ENCODE data around the gene COG3.

Gene COG3

DNA sequence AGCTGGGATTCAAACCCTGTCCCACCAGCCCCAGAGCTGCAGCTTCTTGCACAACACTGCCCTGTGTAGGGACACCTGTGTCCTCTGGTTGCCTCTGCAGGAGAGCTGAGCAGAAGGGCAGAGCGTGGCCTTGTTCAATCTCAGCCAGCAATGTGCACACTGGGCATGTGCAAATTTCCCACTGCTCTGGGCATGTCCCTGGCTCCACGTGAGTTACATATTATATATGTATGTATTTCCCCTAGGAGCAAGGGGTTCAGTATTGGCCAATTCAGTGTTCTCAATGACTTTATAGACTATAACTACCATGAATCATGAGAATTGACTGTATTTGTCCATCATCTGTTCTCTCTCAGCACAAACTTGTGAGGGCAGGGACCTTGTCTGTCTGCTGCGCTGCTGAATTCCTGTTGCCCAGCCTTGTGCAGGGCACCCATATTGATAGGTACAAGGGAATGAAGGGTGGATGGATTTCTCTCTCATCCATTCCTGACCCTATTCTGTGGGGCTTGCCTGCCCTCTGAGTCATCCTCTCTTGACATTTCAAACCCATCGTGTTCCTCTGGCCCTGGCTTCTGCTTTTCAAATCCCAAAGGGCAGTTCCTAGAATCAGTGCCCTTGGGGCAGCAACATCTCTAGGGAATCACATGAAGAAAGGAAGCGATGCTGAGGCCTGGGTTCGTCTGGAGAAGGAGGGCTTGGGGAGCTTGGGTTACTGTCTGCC is 81.1 kb downstream of the COG3 start:
- Histone ChIP-seq H3K4me1 (ENCODE audit: insufficient read depth, low read length) (no peaks in the 10 kb centered on the region), H3K27me3 (ENCODE audit: insufficient read depth, low read length) (no peaks in the 10 kb centered on the region), H2AFZ (ENCODE audit: low read depth, low read length) (no peak overlapping the region), H3K36me3 (ENCODE audit: insufficient read depth, low read length) (no peaks in the 10 kb centered on the region), H3K9me3 (ENCODE audit: low read length) (no peaks in the 10 kb centered on the region), H3K4me3 (ENCODE audit: low read length) (no peak overlapping the region)

GRCh38 chr13:45546410-45546765 is 81.6 kb downstream of the COG3 start:
- H3K9me3 ChIP-seq (ENCODE audit: low read length), result no peaks in the 10 kb centered on the region
- H3K4me3 ChIP-seq (ENCODE audit: low read length), result no peak overlapping the region
- no peak overlapping the region for H2AFZ ChIP-seq (ENCODE audit: low read depth, low read length)

DNA sequence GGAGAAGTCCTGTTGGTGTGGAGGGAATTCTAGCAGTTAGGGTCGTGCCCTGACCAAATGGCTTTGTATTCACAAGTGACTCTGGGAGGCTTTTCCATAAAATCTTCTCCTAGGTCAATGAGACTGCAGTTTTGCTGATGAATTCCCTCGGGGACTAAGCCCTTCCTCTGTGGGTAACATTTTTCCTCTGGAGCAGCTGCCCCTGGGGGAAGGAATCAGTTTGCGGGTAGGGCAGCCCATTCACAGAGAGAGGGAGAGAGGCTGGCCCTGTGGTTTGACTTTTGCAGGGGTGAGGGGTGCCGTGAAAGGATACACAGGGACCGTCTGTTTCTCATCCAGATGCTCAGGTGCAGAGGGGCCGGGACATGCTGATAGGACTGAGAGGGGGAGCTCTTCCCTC is 83.5 kb downstream of the COG3 start:
- Histone ChIP-seq H3K9me3 (ENCODE audit: low read length) (no peaks in the 10 kb centered on the region), H3K36me3 (ENCODE audit: insufficient read depth, low read length) (no peaks in the 10 kb centered on the region), H3K4me1 (ENCODE audit: insufficient read depth, low read length) (no peaks in the 10 kb centered on the region), H2AFZ (ENCODE audit: low read depth, low read length) (no peak overlapping the region), H3K27me3 (ENCODE audit: insufficient read depth, low read length) (peaks cover 2% of the 10 kb centered on the region), H3K4me3 (ENCODE audit: low read length) (no peak overlapping the region)

More at GRCh38 chr13:45546410-45546765, 81.6 kb downstream of the COG3 start:
- Histone ChIP-seq H3K27me3 (ENCODE audit: insufficient read depth, low read length) (no peaks in the 10 kb centered on the region), H3K4me1 (ENCODE audit: insufficient read depth, low read length) (no peaks in the 10 kb centered on the region), H3K36me3 (ENCODE audit: insufficient read depth, low read length) (no peaks in the 10 kb centered on the region)

- Histone ChIP-seq H3K27me3 (ENCODE audit: insufficient read depth, low read length) (peaks cover 2% of the 10 kb centered on the region), H3K4me1 (ENCODE audit: insufficient read depth, low read length) (no peaks in the 10 kb centered on the region), H3K4me3 (ENCODE audit: low read length) (no peak overlapping the region), H3K36me3 (ENCODE audit: insufficient read depth, low read length) (no peaks in the 10 kb centered on the region), H3K9me3 (ENCODE audit: low read length) (no peaks in the 10 kb centered on the region), H2AFZ (ENCODE audit: low read depth, low read length) (no peak overlapping the region)
Observed at GRCh38 chr13:45554604-45555109, 89.9 kb downstream of the COG3 start.

GRCh38 chr13:45564133-45564776 is 99.5 kb downstream of the COG3 start:
- H3K4me1 ChIP-seq (ENCODE audit: insufficient read depth, low read length), result no peaks in the 10 kb centered on the region
- no peaks in the 10 kb centered on the region for H3K27me3 ChIP-seq (ENCODE audit: insufficient read depth, low read length)
- no peak overlapping the region for H3K4me3 ChIP-seq (ENCODE audit: low read length)
- no peaks in the 10 kb centered on the region for H3K36me3 ChIP-seq (ENCODE audit: insufficient read depth, low read length)
- H3K9me3 ChIP-seq (ENCODE audit: low read length), result no peaks in the 10 kb centered on the region
- no peak overlapping the region for H2AFZ ChIP-seq (ENCODE audit: low read depth, low read length)

DNA sequence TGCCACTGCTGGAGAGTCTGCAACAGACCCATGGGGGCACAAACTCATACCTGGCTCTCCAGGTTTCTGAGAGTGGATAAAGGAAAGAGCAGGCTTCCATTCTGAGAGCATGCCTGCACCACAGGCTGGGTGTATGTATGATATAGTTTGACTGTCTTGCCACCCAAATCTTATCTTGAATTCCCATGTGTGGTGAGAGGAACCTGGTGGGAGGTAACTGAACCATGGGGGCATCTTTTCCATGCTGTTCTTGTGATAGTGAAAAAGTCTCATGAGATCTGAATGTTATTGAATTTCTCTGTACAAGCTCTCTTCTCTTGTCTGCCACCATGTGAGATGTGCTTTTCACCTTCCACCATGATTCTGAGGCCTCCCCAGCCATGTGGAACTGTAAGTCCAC is 100.6 kb downstream of the COG3 start:
- H3K27me3 ChIP-seq (ENCODE audit: insufficient read depth, low read length), result no peaks in the 10 kb centered on the region
- H3K9me3 ChIP-seq (ENCODE audit: low read length), result no peaks in the 10 kb centered on the region
- no peak overlapping the region for H3K4me3 ChIP-seq (ENCODE audit: low read length)
- no peaks in the 10 kb centered on the region for H3K4me1 ChIP-seq (ENCODE audit: insufficient read depth, low read length)
- no peaks in the 10 kb centered on the region for H3K36me3 ChIP-seq (ENCODE audit: insufficient read depth, low read length)
- no peak overlapping the region for H2AFZ ChIP-seq (ENCODE audit: low read depth, low read length)

DNA sequence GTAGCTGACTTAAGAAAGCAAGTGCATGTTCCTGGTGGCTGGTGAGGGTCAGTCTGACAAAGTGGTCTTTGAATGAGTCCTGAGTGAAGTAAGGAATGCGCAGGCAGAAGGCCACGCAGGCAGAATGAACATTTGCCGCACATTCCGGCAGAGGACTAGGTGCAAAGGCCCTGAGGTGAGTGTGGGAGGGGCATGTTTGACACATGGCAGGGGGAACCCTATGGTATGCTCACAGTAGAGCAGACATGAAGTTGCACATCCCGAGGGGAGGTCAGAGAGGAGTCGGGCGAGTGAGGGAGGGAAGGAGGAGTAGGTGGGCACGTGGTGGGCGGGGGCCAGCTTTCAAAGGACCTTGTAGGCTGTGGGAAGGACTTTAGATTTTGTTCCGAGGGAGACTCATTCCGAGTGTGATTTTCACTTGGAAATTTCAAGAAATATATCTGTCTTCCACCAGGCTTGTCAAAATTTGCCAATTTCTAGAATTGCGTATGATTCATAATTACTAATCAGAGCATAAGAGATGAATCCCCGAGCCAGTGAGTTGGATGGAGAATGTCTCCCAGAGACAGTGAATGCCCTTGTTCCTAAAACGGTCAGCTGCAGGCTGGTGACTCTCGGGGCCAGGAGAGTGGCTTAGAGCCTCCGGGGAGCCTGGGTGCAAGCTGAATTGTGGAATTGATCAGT is 110.5 kb downstream of the COG3 start:
- H3K36me3 ChIP-seq (ENCODE audit: insufficient read depth, low read length), result no peaks in the 10 kb centered on the region
- no peaks in the 10 kb centered on the region for H3K27me3 ChIP-seq (ENCODE audit: insufficient read depth, low read length)
- no peaks in the 10 kb centered on the region for H3K4me1 ChIP-seq (ENCODE audit: insufficient read depth, low read length)
- H3K4me3 ChIP-seq (ENCODE audit: low read length), result no peak overlapping the region
- no peak overlapping the region for H2AFZ ChIP-seq (ENCODE audit: low read depth, low read length)
- H3K9me3 ChIP-seq (ENCODE audit: low read length), result no peaks in the 10 kb centered on the region

DNA sequence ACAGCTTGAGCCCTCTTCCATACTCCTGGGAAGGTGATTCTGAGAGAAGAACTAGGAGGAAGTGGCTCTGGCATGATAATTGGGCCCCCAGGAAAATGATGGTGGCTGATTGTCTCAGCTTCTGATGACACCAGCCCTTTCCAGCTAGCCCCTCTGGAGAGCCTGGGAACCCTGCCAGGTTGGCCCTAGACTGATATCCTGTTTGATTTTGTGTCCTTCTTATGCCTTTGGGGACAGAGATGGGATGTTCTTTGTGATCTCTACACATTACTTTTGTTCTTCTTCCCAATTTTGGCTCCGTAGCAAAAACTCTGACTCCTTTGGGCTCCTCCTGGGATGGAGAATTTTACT is 111.1 kb downstream of the COG3 start:
- no peaks in the 10 kb centered on the region for H3K27me3 ChIP-seq (ENCODE audit: insufficient read depth, low read length)
- H3K9me3 ChIP-seq (ENCODE audit: low read length), result no peaks in the 10 kb centered on the region
- H3K4me3 ChIP-seq (ENCODE audit: low read length), result no peak overlapping the region
- H2AFZ ChIP-seq (ENCODE audit: low read depth, low read length), result no peak overlapping the region
- no peaks in the 10 kb centered on the region for H3K36me3 ChIP-seq (ENCODE audit: insufficient read depth, low read length)
- H3K4me1 ChIP-seq (ENCODE audit: insufficient read depth, low read length), result no peaks in the 10 kb centered on the region

GRCh38 chr13:45576466-45576865 is 111.7 kb downstream of the COG3 start:
- Histone ChIP-seq H3K9me3 (ENCODE audit: low read length) (no peaks in the 10 kb centered on the region), H3K27me3 (ENCODE audit: insufficient read depth, low read length) (no peaks in the 10 kb centered on the region), H3K4me3 (ENCODE audit: low read length) (no peak overlapping the region), H3K4me1 (ENCODE audit: insufficient read depth, low read length) (no peaks in the 10 kb centered on the region), H2AFZ (ENCODE audit: low read depth, low read length) (no peak overlapping the region), H3K36me3 (ENCODE audit: insufficient read depth, low read length) (no peaks in the 10 kb centered on the region)

GRCh38 chr13:45582408-45583076 is 117.8 kb downstream of the COG3 start:
- Histone ChIP-seq H3K4me3 (ENCODE audit: low read length) (no peak overlapping the region), H2AFZ (ENCODE audit: low read depth, low read length) (no peak overlapping the region), H3K4me1 (ENCODE audit: insufficient read depth, low read length) (no peaks in the 10 kb centered on the region), H3K9me3 (ENCODE audit: low read length) (no peaks in the 10 kb centered on the region), H3K27me3 (ENCODE audit: insufficient read depth, low read length) (peaks cover 3% of the 10 kb centered on the region), H3K36me3 (ENCODE audit: insufficient read depth, low read length) (no peaks in the 10 kb centered on the region)

DNA sequence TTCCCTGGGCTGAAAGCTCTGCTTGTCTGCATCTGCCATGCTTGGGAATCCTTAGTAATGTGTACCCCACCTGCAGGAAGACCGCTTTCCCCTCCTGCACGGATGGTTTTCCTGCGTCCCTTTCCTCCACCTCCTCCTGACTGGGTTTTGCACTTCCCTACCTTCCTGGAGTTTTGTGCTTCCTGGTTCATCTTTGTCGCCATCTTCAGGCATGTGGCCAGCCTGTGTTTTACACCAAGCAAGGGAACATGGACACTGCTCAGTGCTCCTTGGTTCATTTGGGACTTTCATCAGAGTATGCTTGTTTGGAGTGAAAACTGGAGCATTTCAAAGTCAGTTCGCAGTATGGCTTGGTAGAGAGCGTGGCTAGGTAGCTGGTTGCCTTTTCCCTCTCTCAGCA is 120.1 kb downstream of the COG3 start:
- peaks cover 3% of the 10 kb centered on the region for H3K27me3 ChIP-seq (ENCODE audit: insufficient read depth, low read length)
- H3K9me3 ChIP-seq (ENCODE audit: low read length), result no peaks in the 10 kb centered on the region
- H3K4me1 ChIP-seq (ENCODE audit: insufficient read depth, low read length), result no peaks in the 10 kb centered on the region

More for the DNA sequence above, 120.1 kb downstream of the COG3 start:
- H3K4me3 ChIP-seq (ENCODE audit: low read length), result no peak overlapping the region
- H3K36me3 ChIP-seq (ENCODE audit: insufficient read depth, low read length), result no peaks in the 10 kb centered on the region
- no peak overlapping the region for H2AFZ ChIP-seq (ENCODE audit: low read depth, low read length)

Measured in neuron (in vitro differentiated cells).